ENCODE data around the gene SCYL1. TPM values are rescaled to one million over a fixed set of nuclear protein-coding genes. Genes with fewer than 3 reads are reported as not detected.

Gene SCYL1
- total RNA-seq, 1 donor from 2014 or later: 74.4 TPM

- intact Hi-C loops (cut with DNase I): no loop called here
- peak; percentile 87 for DNase-seq
- H3K9me3 ChIP-seq: no peaks in the 10 kb centered on the region
- H3K27me3 ChIP-seq: no peaks in the 10 kb centered on the region
- TF ChIP-seq CTCF (IDR thresholded peaks at IDR 0.05): no peak
- H3K4me3 ChIP-seq: peak overlapping the region; percentile 66
- peaks cover 50% of the 10 kb centered on the region for H3K4me1 ChIP-seq
- H3K36me3 ChIP-seq: peaks cover 21% of the 10 kb centered on the region
- peak overlapping the region; percentile 84 for H3K27ac ChIP-seq
- peak; percentile 0 for ATAC-seq
Measured at GRCh38 chr11:65576232-65576866, 51.5 kb downstream of the SCYL1 start.

DNA sequence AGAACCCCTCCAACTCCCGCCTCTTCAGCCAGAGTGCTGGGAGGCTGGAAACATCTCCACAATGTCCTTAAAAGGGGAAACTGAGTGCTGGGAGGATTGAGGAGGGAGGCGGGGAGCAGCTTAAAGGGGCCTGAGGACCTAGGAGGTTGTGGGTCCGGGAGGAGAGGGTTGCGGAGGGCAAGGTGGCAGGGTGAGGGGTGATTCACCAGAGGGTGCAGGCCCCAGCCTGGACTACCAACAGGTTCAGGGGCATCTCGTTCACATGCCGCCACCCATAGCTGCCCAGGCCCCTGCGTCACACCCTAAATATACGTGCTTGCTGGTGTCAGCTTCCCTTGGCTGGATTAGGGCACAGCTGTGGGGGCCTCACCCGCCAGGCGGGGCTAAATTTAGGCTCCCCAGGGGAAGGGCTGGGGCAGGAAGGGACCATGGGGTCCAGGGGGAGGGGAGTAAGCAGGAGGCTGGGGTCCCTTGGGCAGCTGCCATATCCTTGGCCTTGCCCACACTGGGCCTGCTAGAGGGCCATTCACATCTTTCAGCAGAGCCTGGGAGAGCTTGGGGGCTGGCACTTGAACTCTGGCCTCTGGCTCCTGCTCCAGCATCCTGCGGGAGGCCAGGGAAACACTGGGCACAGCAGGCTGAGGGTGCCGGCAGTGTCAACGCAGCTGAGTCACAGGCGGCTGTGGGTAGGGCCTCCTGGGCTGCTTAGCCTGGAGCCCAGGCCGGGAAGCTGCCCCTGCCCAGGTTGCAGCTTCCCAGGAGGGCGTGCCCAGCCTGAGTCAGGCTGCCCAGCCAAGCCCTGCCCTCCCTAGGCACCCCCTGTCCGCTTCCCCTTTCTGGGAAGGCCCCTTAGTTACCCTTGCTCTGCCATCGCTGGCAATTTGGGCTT is 52.2 kb downstream of the SCYL1 start:
- Histone ChIP-seq H3K27ac (peak overlapping the region; percentile 84), H3K27me3 (no peaks in the 10 kb centered on the region), H3K9me3 (no peaks in the 10 kb centered on the region), H3K36me3 (peaks cover 29% of the 10 kb centered on the region), H3K4me3 (peak overlapping the region; percentile 66), H3K4me1 (peaks cover 42% of the 10 kb centered on the region)
- DNase-seq (peak; percentile 88), ATAC-seq (peak; percentile 56)
- intact Hi-C loops (cut with DNase I): no loop called here
- no peak for TF ChIP-seq CTCF (IDR thresholded peaks at IDR 0.05)

GRCh38 chr11:65577756-65578109 is 52.9 kb downstream of the SCYL1 start:
- ATAC-seq: no peak
- H3K27me3 ChIP-seq: no peaks in the 10 kb centered on the region
- no peak for DNase-seq
- H3K4me3 ChIP-seq: peak overlapping the region; percentile 66
- TF ChIP-seq CTCF (IDR thresholded peaks at IDR 0.05): no peak
- H3K4me1 ChIP-seq: peaks cover 41% of the 10 kb centered on the region
- H3K9me3 ChIP-seq: no peaks in the 10 kb centered on the region
- H3K27ac ChIP-seq: peak overlapping the region; percentile 84
- intact Hi-C loops (cut with DNase I): no loop called here
- peaks cover 32% of the 10 kb centered on the region for H3K36me3 ChIP-seq

DNA sequence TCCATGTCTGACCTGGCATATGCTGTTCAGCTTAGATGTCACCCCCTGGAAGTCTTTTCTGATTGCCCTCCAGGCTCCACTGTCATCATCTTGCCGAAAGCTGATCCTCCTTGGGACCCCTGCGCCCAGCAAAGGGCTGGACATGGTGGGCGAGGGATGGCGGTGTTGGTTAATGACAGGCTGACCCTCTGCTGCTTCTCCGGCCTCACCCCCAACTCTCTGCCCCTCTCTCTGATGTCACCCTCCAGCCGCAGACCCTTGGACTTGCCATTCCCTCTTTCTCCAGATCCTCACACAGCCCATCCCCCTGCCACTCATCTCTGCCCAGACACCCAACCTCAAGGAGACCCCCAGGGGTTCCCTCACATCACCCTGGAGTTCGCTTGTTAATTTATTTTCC is 53.3 kb downstream of the SCYL1 start:
- Histone ChIP-seq H3K27ac (peak overlapping the region; percentile 84), H3K27me3 (no peaks in the 10 kb centered on the region), H3K9me3 (no peaks in the 10 kb centered on the region), H3K36me3 (peaks cover 32% of the 10 kb centered on the region), H3K4me3 (peak overlapping the region; percentile 66), H3K4me1 (peaks cover 40% of the 10 kb centered on the region)
- ATAC-seq: no peak
- TF ChIP-seq CTCF (IDR thresholded peaks at IDR 0.05): no peak
- intact Hi-C loops (cut with DNase I): no loop called here
- no peak for DNase-seq

GRCh38 chr11:65578667-65579066 is 53.8 kb downstream of the SCYL1 start:
- Histone ChIP-seq H3K27me3 (no peaks in the 10 kb centered on the region), H3K9me3 (no peaks in the 10 kb centered on the region), H3K4me1 (peaks cover 35% of the 10 kb centered on the region), H3K27ac (no peak overlapping the region), H3K4me3 (no peak overlapping the region), H3K36me3 (peaks cover 32% of the 10 kb centered on the region)
- TF ChIP-seq CTCF (IDR thresholded peaks at IDR 0.05): no peak
- no peak for DNase-seq
- ATAC-seq: no peak
- intact Hi-C loops (cut with DNase I): no loop called here
